22Rv1 (cell line): ENCODE measurements around the gene TMC4.

Source experiments
- CTCF ChIP-seq: fragments of 450-650 bp; IDR thresholded peaks from 2 replicates; pipeline ENCODE4 v1.5.1; 2017; ENCODE audit warnings: mild to moderate bottlenecking
- ZFX ChIP-seq: fragments of 450-650 bp; IDR thresholded peaks from 2 replicates; pipeline ENCODE4 v1.6.1; 2017; ENCODE audit warnings: antibody characterized with exemption, borderline replicate concordance

- TF ChIP-seq CTCF = no peak
- no peak for TF ChIP-seq ZFX
Observed at GRCh38 chr19:54149021-54149812, 23.7 kb downstream of the TMC4 start.
